Measurements from ENCODE around the gene CXCR3. TPM values are rescaled to one million over a fixed set of nuclear protein-coding genes. Genes with fewer than 3 reads are reported as not detected.
A peak's percentile ranks its signal among the peaks of the same experiment; 100 is the strongest.

The CXCR3 gene
- total RNA-seq (under 1 TPM in 1 of 4 donors, not detected in 3; 0.21 TPM), polyA plus RNA-seq (under 1 TPM in 2 of 3 donors, not detected in 1; 0.01 to 0.05 TPM)
- long read RNA-seq, donor 1: 0 reads
- long read RNA-seq, donor 2: 0 reads

DNA sequence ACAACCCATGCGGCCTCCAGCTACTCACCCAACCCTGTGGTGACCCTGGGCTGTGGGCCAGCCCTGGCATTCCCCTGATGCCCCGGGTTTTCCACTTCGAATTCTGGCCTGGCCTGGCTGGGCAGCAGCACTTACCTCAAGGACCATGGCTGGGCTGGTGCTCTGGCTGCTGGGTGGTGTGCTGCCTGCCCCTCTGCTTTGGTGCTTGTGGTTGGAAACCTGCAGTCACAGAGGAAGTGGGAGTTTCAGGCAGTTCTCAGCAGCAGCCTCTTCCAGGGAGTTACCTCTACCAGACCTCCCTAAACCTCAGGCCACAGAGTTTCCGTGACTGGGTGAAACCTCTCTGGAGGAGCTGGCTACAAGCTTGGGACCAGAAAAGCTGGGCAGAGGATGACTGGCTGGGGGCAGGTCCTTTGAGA is at the start of gene CXCR3:
Gene CXCR3 (minus strand): TSS at position 209 of the 419 bp plus-strand sequence. CDS start 62 bp downstream, at position 147.
- no peak within 1 kb of the TSS for H3K4me3 ChIP-seq
- no peak for ATAC-seq

GRCh38 chrX:71667328-71668247 is 49.3 kb upstream of the CXCR3 start, which contains the start of gene LOC101059915:
LOC101059915 (plus strand) TSS chrX:71667546.
- 92 to 98% (median 92%) methylated on average over 27 to 50 of the region's 50 CpGs for WGBS, 3 donors
- ATAC-seq: no peak

More for the DNA sequence above, at the start of gene CXCR3:
- WGBS, 3 donors: 36 to 82% (median 51%) methylated on average over 1 to 4 of the region's 4 CpGs
- no peak within 1 kb of the TSS for H3K27ac ChIP-seq
- intact Hi-C loops (cut with DNase I): no loop called here
- H3K4me1 ChIP-seq: peaks cover 12% of the 10 kb centered on the region
- no peaks in the 10 kb centered on the region for H3K27me3 ChIP-seq (ENCODE audit: insufficient read depth in 3 of 3, low read length in 2 of 3)
- no peak for DNase-seq
- peaks cover 4% of the 10 kb centered on the region in 2 donors for H3K36me3 ChIP-seq (ENCODE audit: insufficient read depth in 1 of 2, low read depth in 1 of 2)
- TF ChIP-seq, protein P1, sequence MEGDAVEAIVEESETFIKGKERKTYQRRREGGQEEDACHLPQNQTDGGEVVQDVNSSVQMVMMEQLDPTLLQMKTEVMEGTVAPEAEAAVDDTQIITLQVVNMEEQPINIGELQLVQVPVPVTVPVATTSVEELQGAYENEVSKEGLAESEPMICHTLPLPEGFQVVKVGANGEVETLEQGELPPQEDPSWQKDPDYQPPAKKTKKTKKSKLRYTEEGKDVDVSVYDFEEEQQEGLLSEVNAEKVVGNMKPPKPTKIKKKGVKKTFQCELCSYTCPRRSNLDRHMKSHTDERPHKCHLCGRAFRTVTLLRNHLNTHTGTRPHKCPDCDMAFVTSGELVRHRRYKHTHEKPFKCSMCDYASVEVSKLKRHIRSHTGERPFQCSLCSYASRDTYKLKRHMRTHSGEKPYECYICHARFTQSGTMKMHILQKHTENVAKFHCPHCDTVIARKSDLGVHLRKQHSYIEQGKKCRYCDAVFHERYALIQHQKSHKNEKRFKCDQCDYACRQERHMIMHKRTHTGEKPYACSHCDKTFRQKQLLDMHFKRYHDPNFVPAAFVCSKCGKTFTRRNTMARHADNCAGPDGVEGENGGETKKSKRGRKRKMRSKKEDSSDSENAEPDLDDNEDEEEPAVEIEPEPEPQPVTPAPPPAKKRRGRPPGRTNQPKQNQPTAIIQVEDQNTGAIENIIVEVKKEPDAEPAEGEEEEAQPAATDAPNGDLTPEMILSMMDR (IDR thresholded peaks at IDR 0.05): no peak
- no peaks in the 10 kb centered on the region for H3K9me3 ChIP-seq

GRCh38 chrX:71666240-71667223 is 48.2 kb upstream of the CXCR3 start:
- Histone ChIP-seq H3K27ac (no peak overlapping the region), H3K4me1 (no peaks in the 10 kb centered on the region), H3K9me3 (no peaks in the 10 kb centered on the region), H3K36me3 (ENCODE audit: insufficient read depth in 1 of 2, low read depth in 1 of 2) (no peaks in the 10 kb centered on the region), H3K27me3 (ENCODE audit: insufficient read depth in 3 of 3, low read length in 2 of 3) (peaks cover 0 to 5% (median 0%) of the 10 kb centered on the region in 3 donors), H3K4me3 (no peak overlapping the region)
- intact Hi-C loops (cut with DNase I): no loop called here
- no peak for ATAC-seq
- 92 to 95% (median 93%) methylated on average over 39 to 48 of the region's 48 CpGs for WGBS, 3 donors
- peak in 1 of 2 donors; percentile 48 for DNase-seq
- TF ChIP-seq, protein P1 (IDR thresholded peaks at IDR 0.05): no peak

More at GRCh38 chrX:71667328-71668247, 49.3 kb upstream of the CXCR3 start, which contains the start of gene LOC101059915:
- peak in 1 of 2 donors; percentile 29 for DNase-seq
- Histone ChIP-seq H3K27me3 (ENCODE audit: insufficient read depth in 3 of 3, low read length in 2 of 3) (peaks cover 0 to 5% (median 0%) of the 10 kb centered on the region in 3 donors), H3K9me3 (no peaks in the 10 kb centered on the region), H3K4me3 (no peak within 1 kb of the TSS), H3K4me1 (no peaks in the 10 kb centered on the region), H3K27ac (no peak within 1 kb of the TSS), H3K36me3 (ENCODE audit: insufficient read depth in 1 of 2, low read depth in 1 of 2) (no peaks in the 10 kb centered on the region)
- intact Hi-C loops (cut with DNase I): no loop called here
- TF ChIP-seq, protein P1 (IDR thresholded peaks at IDR 0.05): no peak

DNA sequence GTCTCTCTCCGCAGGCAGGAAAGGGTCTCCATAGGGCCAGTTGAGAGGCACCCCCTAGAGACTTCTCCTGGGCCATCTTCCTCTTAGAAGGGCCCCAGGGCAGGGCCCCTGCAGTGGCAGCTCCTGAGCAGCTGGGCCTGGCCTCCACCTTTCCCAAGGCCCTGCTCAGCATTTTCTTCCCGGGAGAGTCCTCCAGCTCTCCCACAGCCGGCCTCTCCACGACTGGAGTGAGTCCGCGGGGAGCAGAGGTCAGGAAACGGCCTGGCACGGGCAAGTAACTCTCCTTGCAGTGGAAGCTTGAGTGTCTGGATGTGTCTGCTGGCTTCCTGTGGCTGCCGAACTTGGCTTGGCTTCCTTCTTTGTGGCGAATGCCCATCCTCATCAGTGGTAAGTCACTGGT is 47.4 kb upstream of the CXCR3 start:
- TF ChIP-seq, protein P1 (IDR thresholded peaks at IDR 0.05): no peak
- no peak for ATAC-seq
- Histone ChIP-seq H3K9me3 (no peaks in the 10 kb centered on the region), H3K4me1 (no peaks in the 10 kb centered on the region), H3K27me3 (ENCODE audit: insufficient read depth in 3 of 3, low read length in 2 of 3) (peaks cover 0 to 5% (median 0%) of the 10 kb centered on the region in 3 donors), H3K36me3 (ENCODE audit: insufficient read depth in 1 of 2, low read depth in 1 of 2) (no peaks in the 10 kb centered on the region), H3K27ac (no peak overlapping the region), H3K4me3 (no peak overlapping the region)
- no peak for DNase-seq
- intact Hi-C loops (cut with DNase I): no loop called here
- WGBS, 3 donors: 56 to 93% (median 59%) methylated on average over 2 to 10 of the region's 10 CpGs
